ENCODE results near the gene GUCY1B1.
"Not testable (repeated sequence)": the region's sequence is repeated elsewhere in the genome, so short reads cannot be mapped to it uniquely, and the experiment has no call there.

The GUCY1B1 gene

GRCh38 chr4:155795991-155796390, 37.2 kb downstream of the GUCY1B1 start:
- no peaks in the 10 kb centered on the region for H3K4me1 ChIP-seq (ENCODE audit: control insufficient read depth, low read depth, low read length)
- no peak overlapping the region for H2BK5ac ChIP-seq (ENCODE audit: low read length)
- no peaks in the 10 kb centered on the region for H3K27me3 ChIP-seq (ENCODE audit: insufficient read depth, low read length, poor library complexity)
- no peak overlapping the region for H3K23ac ChIP-seq (ENCODE audit: low read length)
- H4K5ac ChIP-seq (ENCODE audit: low read length) = no peak overlapping the region
- H3K79me1 ChIP-seq (ENCODE audit: low read length) = no peaks in the 10 kb centered on the region
- no peak overlapping the region for H3K56ac ChIP-seq (ENCODE audit: low read length)
- H2BK15ac ChIP-seq (replicated peaks; ENCODE audit: low read depth) = no peak overlapping the region
- no peak overlapping the region for H3K4me2 ChIP-seq (ENCODE audit: low read length)
- H3K4me3 ChIP-seq (ENCODE audit: low read length) = no peak overlapping the region
- no peak overlapping the region for H4K8ac ChIP-seq (ENCODE audit: low read depth, low read length)
- no peak overlapping the region for H3K9ac ChIP-seq (ENCODE audit: low read length)
- WGBS (ENCODE audit: extremely low coverage, insufficient coverage, low lambda C conversion rate) = no CpG with 5 or more reads among the region's 3 CpGs
- H3K36me3 ChIP-seq (ENCODE audit: control insufficient read depth, insufficient read depth, low read length) = no peaks in the 10 kb centered on the region
- peak; percentile 65 for DNase-seq
- no peak overlapping the region for H2AK5ac ChIP-seq (ENCODE audit: low read length)
- no peaks in the 10 kb centered on the region for H3K79me2 ChIP-seq (ENCODE audit: control insufficient read depth, insufficient read depth, low read length)
- H3K18ac ChIP-seq (ENCODE audit: low read length) = no peak overlapping the region
- no peak overlapping the region for H3K4ac ChIP-seq (ENCODE audit: low read depth, low read length)
- H2BK120ac ChIP-seq (ENCODE audit: low read depth, low read length) = no peak overlapping the region
- H3K27ac ChIP-seq (ENCODE audit: low read depth, low read length) = no peak overlapping the region

GRCh38 chr4:155797581-155797980, 38.8 kb downstream of the GUCY1B1 start:
- not testable (repeated sequence) for H3K4me2 ChIP-seq (ENCODE audit: low read length); H3K56ac ChIP-seq (ENCODE audit: low read length); DNase-seq; H3K4ac ChIP-seq (ENCODE audit: low read depth, low read length); H3K36me3 ChIP-seq (ENCODE audit: control insufficient read depth, insufficient read depth, low read length); H4K5ac ChIP-seq (ENCODE audit: low read length); H3K27me3 ChIP-seq (ENCODE audit: insufficient read depth, low read length, poor library complexity); H3K79me1 ChIP-seq (ENCODE audit: low read length); H2BK15ac ChIP-seq (replicated peaks; ENCODE audit: low read depth); H3K79me2 ChIP-seq (ENCODE audit: control insufficient read depth, insufficient read depth, low read length); H3K27ac ChIP-seq (ENCODE audit: low read depth, low read length); H3K18ac ChIP-seq (ENCODE audit: low read length); H3K23ac ChIP-seq (ENCODE audit: low read length); H4K8ac ChIP-seq (ENCODE audit: low read depth, low read length); H2AK5ac ChIP-seq (ENCODE audit: low read length); H2BK5ac ChIP-seq (ENCODE audit: low read length); H3K4me3 ChIP-seq (ENCODE audit: low read length); H3K9ac ChIP-seq (ENCODE audit: low read length); H2BK120ac ChIP-seq (ENCODE audit: low read depth, low read length); H3K4me1 ChIP-seq (ENCODE audit: control insufficient read depth, low read depth, low read length)
- WGBS (ENCODE audit: extremely low coverage, insufficient coverage, low lambda C conversion rate) = no CpG with 5 or more reads among the region's 4 CpGs

DNA sequence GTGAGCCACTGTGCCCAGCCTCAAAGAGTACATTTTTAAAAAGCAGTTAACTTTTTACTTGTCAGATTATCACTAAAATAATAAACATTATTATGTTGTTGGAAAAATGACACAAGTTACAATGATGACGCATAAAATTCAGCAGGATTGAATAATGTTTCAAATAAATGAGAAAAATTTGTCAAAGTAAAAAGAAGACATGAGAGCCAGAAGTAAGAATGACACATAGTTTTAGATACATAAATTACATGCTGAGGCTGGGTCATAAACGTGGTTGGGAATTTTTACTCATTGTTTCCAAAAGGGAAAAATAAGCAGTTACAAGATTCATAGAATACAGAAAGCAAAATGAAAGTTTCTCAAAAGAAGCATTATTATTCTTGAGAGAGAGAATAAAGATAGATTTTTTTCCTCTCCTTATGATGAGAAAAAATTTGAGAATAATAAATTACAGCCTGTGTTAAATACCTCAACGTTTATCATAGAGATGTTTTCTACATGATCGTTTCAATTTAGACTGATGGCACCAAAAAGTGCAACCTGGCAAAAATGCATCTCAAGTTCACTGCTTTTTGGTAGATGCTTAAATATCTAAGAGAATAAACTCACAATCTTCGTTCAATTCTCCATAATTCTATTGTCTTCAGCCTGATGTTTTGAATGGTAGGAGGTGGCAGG, 40.4 kb downstream of the GUCY1B1 start:
- H3K23ac ChIP-seq (ENCODE audit: low read length) = no peak overlapping the region
- no peaks in the 10 kb centered on the region for H3K36me3 ChIP-seq (ENCODE audit: control insufficient read depth, insufficient read depth, low read length)
- H2BK120ac ChIP-seq (ENCODE audit: low read depth, low read length) = no peak overlapping the region
- no peak overlapping the region for H2BK5ac ChIP-seq (ENCODE audit: low read length)
- H2AK5ac ChIP-seq (ENCODE audit: low read length) = no peak overlapping the region
- no peak overlapping the region for H2BK15ac ChIP-seq (replicated peaks; ENCODE audit: low read depth)
- H3K27ac ChIP-seq (ENCODE audit: low read depth, low read length) = no peak overlapping the region
- H3K9ac ChIP-seq (ENCODE audit: low read length) = no peak overlapping the region
- H3K18ac ChIP-seq (ENCODE audit: low read length) = no peak overlapping the region
- no peaks in the 10 kb centered on the region for H3K79me2 ChIP-seq (ENCODE audit: control insufficient read depth, insufficient read depth, low read length)
- no peaks in the 10 kb centered on the region for H3K27me3 ChIP-seq (ENCODE audit: insufficient read depth, low read length, poor library complexity)
- no peak for DNase-seq
- H3K4me3 ChIP-seq (ENCODE audit: low read length) = no peak overlapping the region
- H3K4me1 ChIP-seq (ENCODE audit: control insufficient read depth, low read depth, low read length) = no peaks in the 10 kb centered on the region
- H3K79me1 ChIP-seq (ENCODE audit: low read length) = no peaks in the 10 kb centered on the region
- WGBS (ENCODE audit: extremely low coverage, insufficient coverage, low lambda C conversion rate) = no CpG with 5 or more reads among the region's 5 CpGs
- no peak overlapping the region for H3K56ac ChIP-seq (ENCODE audit: low read length)
- H4K8ac ChIP-seq (ENCODE audit: low read depth, low read length) = no peak overlapping the region
- H3K4me2 ChIP-seq (ENCODE audit: low read length) = no peak overlapping the region
- H3K4ac ChIP-seq (ENCODE audit: low read depth, low read length) = no peak overlapping the region
- H4K5ac ChIP-seq (ENCODE audit: low read length) = no peak overlapping the region

DNA sequence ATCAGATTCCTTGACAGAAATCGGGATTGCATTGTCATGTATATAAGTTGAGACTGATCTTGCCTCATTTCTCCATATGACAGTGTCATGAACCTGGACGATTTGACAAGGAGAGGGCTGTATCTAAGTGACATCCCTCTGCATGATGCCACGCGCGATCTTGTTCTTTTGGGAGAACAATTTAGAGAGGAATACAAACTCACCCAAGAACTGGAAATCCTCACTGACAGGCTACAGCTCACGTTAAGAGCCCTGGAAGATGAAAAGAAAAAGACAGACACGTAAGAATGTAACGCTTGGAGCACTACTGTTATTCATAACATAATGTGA, 40.9 kb downstream of the GUCY1B1 start:
- Histone ChIP-seq H3K4me2 (ENCODE audit: low read length) (no peak overlapping the region), H3K4me3 (ENCODE audit: low read length) (no peak overlapping the region)
- no CpG with 5 or more reads among the region's 8 CpGs for WGBS (ENCODE audit: extremely low coverage, insufficient coverage, low lambda C conversion rate)

GRCh38 chr4:155800685-155801343, 42.0 kb downstream of the GUCY1B1 start:
- no peak overlapping the region for H4K8ac ChIP-seq (ENCODE audit: low read depth, low read length)
- H3K27ac ChIP-seq (ENCODE audit: low read depth, low read length) = no peak overlapping the region
- no peaks in the 10 kb centered on the region for H3K79me1 ChIP-seq (ENCODE audit: low read length)
- no peaks in the 10 kb centered on the region for H3K27me3 ChIP-seq (ENCODE audit: insufficient read depth, low read length, poor library complexity)
- no CpG with 5 or more reads among the region's 7 CpGs for WGBS (ENCODE audit: extremely low coverage, insufficient coverage, low lambda C conversion rate)
- no peaks in the 10 kb centered on the region for H3K4me1 ChIP-seq (ENCODE audit: control insufficient read depth, low read depth, low read length)
- H2AK5ac ChIP-seq (ENCODE audit: low read length) = no peak overlapping the region
- H2BK5ac ChIP-seq (ENCODE audit: low read length) = no peak overlapping the region
- H3K4me3 ChIP-seq (ENCODE audit: low read length) = no peak overlapping the region
- no peak overlapping the region for H3K18ac ChIP-seq (ENCODE audit: low read length)
- no peak overlapping the region for H3K9ac ChIP-seq (ENCODE audit: low read length)
- no peak for DNase-seq
- H2BK120ac ChIP-seq (ENCODE audit: low read depth, low read length) = no peak overlapping the region
- no peak overlapping the region for H3K4me2 ChIP-seq (ENCODE audit: low read length)
- no peak overlapping the region for H3K23ac ChIP-seq (ENCODE audit: low read length)
- no peak overlapping the region for H4K5ac ChIP-seq (ENCODE audit: low read length)
- H3K36me3 ChIP-seq (ENCODE audit: control insufficient read depth, insufficient read depth, low read length) = no peaks in the 10 kb centered on the region
- no peaks in the 10 kb centered on the region for H3K79me2 ChIP-seq (ENCODE audit: control insufficient read depth, insufficient read depth, low read length)
- no peak overlapping the region for H2BK15ac ChIP-seq (replicated peaks; ENCODE audit: low read depth)
- no peak overlapping the region for H3K56ac ChIP-seq (ENCODE audit: low read length)
- H3K4ac ChIP-seq (ENCODE audit: low read depth, low read length) = no peak overlapping the region

More for the DNA sequence above, 40.9 kb downstream of the GUCY1B1 start:
- no peak overlapping the region for H2AK5ac ChIP-seq (ENCODE audit: low read length)
- no peaks in the 10 kb centered on the region for H3K79me2 ChIP-seq (ENCODE audit: control insufficient read depth, insufficient read depth, low read length)
- H3K4me1 ChIP-seq (ENCODE audit: control insufficient read depth, low read depth, low read length) = no peaks in the 10 kb centered on the region
- H4K5ac ChIP-seq (ENCODE audit: low read length) = no peak overlapping the region
- no peak overlapping the region for H3K9ac ChIP-seq (ENCODE audit: low read length)
- H3K79me1 ChIP-seq (ENCODE audit: low read length) = no peaks in the 10 kb centered on the region
- no peak overlapping the region for H3K56ac ChIP-seq (ENCODE audit: low read length)
- no peak overlapping the region for H2BK5ac ChIP-seq (ENCODE audit: low read length)
- H2BK15ac ChIP-seq (replicated peaks; ENCODE audit: low read depth) = no peak overlapping the region
- DNase-seq = no peak
- H3K23ac ChIP-seq (ENCODE audit: low read length) = no peak overlapping the region
- H3K27me3 ChIP-seq (ENCODE audit: insufficient read depth, low read length, poor library complexity) = no peaks in the 10 kb centered on the region
- H3K18ac ChIP-seq (ENCODE audit: low read length) = no peak overlapping the region
- H4K8ac ChIP-seq (ENCODE audit: low read depth, low read length) = no peak overlapping the region
- no peak overlapping the region for H3K4ac ChIP-seq (ENCODE audit: low read depth, low read length)
- H2BK120ac ChIP-seq (ENCODE audit: low read depth, low read length) = no peak overlapping the region
- H3K27ac ChIP-seq (ENCODE audit: low read depth, low read length) = no peak overlapping the region
- no peaks in the 10 kb centered on the region for H3K36me3 ChIP-seq (ENCODE audit: control insufficient read depth, insufficient read depth, low read length)
